Activated B cell treated with CpG ODN at 0.5 μM for 24 hours (primary cell): Measurements from ENCODE around the gene XCL2. TPM values are rescaled to one million over a fixed set of nuclear protein-coding genes. Genes with fewer than 3 reads are reported as not detected.

Experiments
- ATAC-seq: fragments of 200-7000 bp; cut with Tn5 transposase; one replicate; pipeline ENCODE4 v1.10.0; 2021; ENCODE audit warnings: low read depth, mild to moderate bottlenecking, moderate library complexity
- CTCF ChIA-PET: fragments of 350-600 bp; sonication (Branson Sonifier 250); formaldehyde crosslinking; loops from one replicate; lab custom pipeline; 2021; ENCODE audit warnings: antibody characterized with exemption; lab: Charles Lee
- POLR2A ChIA-PET: fragments of 350-600 bp; sonication (Branson Sonifier 250); formaldehyde crosslinking; loops from one replicate; lab custom pipeline; 2021; ENCODE audit warnings: antibody characterized with exemption; lab: Charles Lee
- DNase-seq: peaks from one replicate; pipeline ENCODE4 v3.0.0; 2022
- H3K27ac Mint-ChIP-seq: one replicate; pipeline ENCODE4 v1.8.0; 2020; ENCODE audit warnings: mixed read lengths
- H3K27me3 Mint-ChIP-seq: one replicate; pipeline ENCODE4 v1.8.0; 2021; ENCODE audit warnings: mixed read lengths
- H3K36me3 Mint-ChIP-seq: one replicate; pipeline ENCODE4 v1.8.0; 2021; ENCODE audit warnings: low read depth, mixed read lengths
- H3K4me1 Mint-ChIP-seq: one replicate; pipeline ENCODE4 v1.8.0; 2021; ENCODE audit warnings: mixed read lengths
- H3K4me3 Mint-ChIP-seq: one replicate; pipeline ENCODE4 v1.8.0; 2020; ENCODE audit warnings: mild to moderate bottlenecking, mixed read lengths
- H3K9me3 Mint-ChIP-seq: one replicate; pipeline ENCODE4 v1.8.0; 2020; ENCODE audit warnings: mixed read lengths
- CTCF ChIP-seq: fragments of 200-600 bp; IDR thresholded peaks from one replicate; pipeline ENCODE4 v1.8.0; 2022; ENCODE audit warnings: antibody characterized with exemption, mild to moderate bottlenecking
- intact Hi-C: fragments of 100-400 bp; cut with micrococcal nuclease; formaldehyde crosslinking; loops from one replicate; pipeline ENCODE4 v1.15.1; 2024
- total RNA-seq: library from RNA; stranded (reverse); gene quantifications from 2 replicates; pipeline ENCODE4 v1.2.3, GENCODE V29; 2022

XCL2 gene
- total RNA-seq, 1 donor from 2014 or later, result not detected

GRCh38 chr1:168499688-168500049, 44.1 kb downstream of the XCL2 start:
- Mint-ChIP-seq H3K36me3 (no peaks in the 10 kb centered on the region), H3K4me1 (no peaks in the 10 kb centered on the region), H3K4me3 (no peak overlapping the region), H3K9me3 (no peaks in the 10 kb centered on the region), H3K27me3 (peaks cover 4% of the 10 kb centered on the region), H3K27ac (no peak overlapping the region)
- no peak for DNase-seq
- no peak for TF ChIP-seq CTCF
- intact Hi-C loops, result no loop called here
- POLR2A ChIA-PET, result no interaction called here
- no peak for ATAC-seq
- CTCF ChIA-PET, result no interaction called here

- ChIA-PET CTCF (no interaction called here), POLR2A (no interaction called here)
- H3K4me1 Mint-ChIP-seq, result no peaks in the 10 kb centered on the region
- H3K36me3 Mint-ChIP-seq, result no peaks in the 10 kb centered on the region
- no peak for ATAC-seq
- H3K9me3 Mint-ChIP-seq, result no peaks in the 10 kb centered on the region
- H3K27ac Mint-ChIP-seq, result no peak overlapping the region
- intact Hi-C loops, result no loop called here
- no peak for TF ChIP-seq CTCF
- no peak for DNase-seq
- peaks cover 4% of the 10 kb centered on the region for H3K27me3 Mint-ChIP-seq
- H3K4me3 Mint-ChIP-seq, result no peak overlapping the region
Observed at GRCh38 chr1:168498956-168499687, 44.7 kb downstream of the XCL2 start.

GRCh38 chr1:168498159-168498631, 45.6 kb downstream of the XCL2 start:
- ChIA-PET POLR2A (no interaction called here), CTCF (no interaction called here)
- intact Hi-C loops, result no loop called here
- Mint-ChIP-seq H3K4me1 (no peaks in the 10 kb centered on the region), H3K36me3 (no peaks in the 10 kb centered on the region), H3K9me3 (no peaks in the 10 kb centered on the region), H3K4me3 (no peak overlapping the region), H3K27me3 (peaks cover 2% of the 10 kb centered on the region), H3K27ac (no peak overlapping the region)
- DNase-seq, result no peak
- no peak for TF ChIP-seq CTCF
- no peak for ATAC-seq

- intact Hi-C loops, result no loop called here
- no peaks in the 10 kb centered on the region for H3K36me3 Mint-ChIP-seq
- H3K4me3 Mint-ChIP-seq, result no peak overlapping the region
- no peak overlapping the region for H3K27ac Mint-ChIP-seq
- no peaks in the 10 kb centered on the region for H3K9me3 Mint-ChIP-seq
- H3K4me1 Mint-ChIP-seq, result no peaks in the 10 kb centered on the region
- H3K27me3 Mint-ChIP-seq, result peaks cover 2% of the 10 kb centered on the region
- ChIA-PET CTCF (no interaction called here), POLR2A (no interaction called here)
- DNase-seq (no peak), ATAC-seq (no peak)
- TF ChIP-seq CTCF, result no peak
Observed at GRCh38 chr1:168497376-168497950, 46.3 kb downstream of the XCL2 start.

GRCh38 chr1:168491527-168492164, 52.2 kb downstream of the XCL2 start:
- ChIA-PET CTCF (no interaction called here), POLR2A (no interaction called here)
- Mint-ChIP-seq H3K4me3 (no peak overlapping the region), H3K4me1 (no peaks in the 10 kb centered on the region), H3K9me3 (no peaks in the 10 kb centered on the region), H3K36me3 (no peaks in the 10 kb centered on the region), H3K27me3 (peaks cover 2% of the 10 kb centered on the region), H3K27ac (no peak overlapping the region)
- DNase-seq (no peak), ATAC-seq (no peak)
- intact Hi-C loops, result no loop called here
- TF ChIP-seq CTCF, result no peak
